Activated CD4-positive, alpha-beta T cell treated with anti-CD3 and anti-CD28 coated beads, Interleukin-2, amount 50 U/mL, for 24 hours (primary cell): ENCODE results near the gene LCN1.

Experiments used
- DNase-seq, 2 donors: peaks; one replicate each; pipeline ENCODE4 v3.0.0-alpha.2; 2020; ENCODE audit warnings: low read depth in 1 of 2, low spot score in 1 of 2

Gene LCN1

DNA sequence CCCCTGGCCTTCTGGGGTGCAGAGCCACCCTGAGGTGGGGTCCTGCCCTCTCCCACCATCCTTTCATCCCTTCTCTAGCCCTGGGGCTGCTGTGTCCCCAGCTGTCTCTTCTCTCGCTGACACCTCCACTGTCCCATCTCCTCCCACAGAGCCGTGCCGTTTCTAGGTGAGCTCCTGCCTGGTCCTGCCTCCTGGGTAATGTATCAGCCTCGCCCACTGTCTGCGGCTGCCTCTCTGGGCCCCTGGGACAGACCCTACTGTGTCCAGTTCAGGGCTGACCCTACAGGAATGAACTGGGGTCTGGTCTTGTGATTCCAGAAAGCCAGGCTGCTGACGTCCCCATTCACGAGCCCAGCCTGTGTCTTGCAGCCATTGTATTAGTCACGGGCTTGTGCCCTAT lies 44.4 kb downstream of the LCN1 start:
- no peak for DNase-seq

DNA sequence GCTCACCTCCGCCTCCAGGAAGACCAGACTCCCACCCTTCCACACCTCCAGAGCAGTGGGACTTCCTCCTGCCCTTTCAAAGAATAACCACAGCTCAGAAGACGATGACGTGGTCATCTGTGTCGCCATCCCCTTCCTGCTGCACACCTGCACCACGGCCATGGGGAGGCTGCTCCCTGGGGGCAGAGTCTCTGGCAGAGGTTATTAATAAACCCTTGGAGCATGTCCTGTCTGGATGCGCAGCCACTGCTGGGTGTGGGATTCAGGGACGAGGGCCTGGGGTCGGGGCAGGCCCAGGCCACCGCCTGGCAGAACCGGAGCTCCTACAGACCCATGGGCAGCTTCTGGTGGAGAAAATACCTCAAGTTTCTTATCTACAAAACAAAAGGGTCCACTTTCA lies 45.3 kb downstream of the LCN1 start:
- DNase-seq: no peak

DNA sequence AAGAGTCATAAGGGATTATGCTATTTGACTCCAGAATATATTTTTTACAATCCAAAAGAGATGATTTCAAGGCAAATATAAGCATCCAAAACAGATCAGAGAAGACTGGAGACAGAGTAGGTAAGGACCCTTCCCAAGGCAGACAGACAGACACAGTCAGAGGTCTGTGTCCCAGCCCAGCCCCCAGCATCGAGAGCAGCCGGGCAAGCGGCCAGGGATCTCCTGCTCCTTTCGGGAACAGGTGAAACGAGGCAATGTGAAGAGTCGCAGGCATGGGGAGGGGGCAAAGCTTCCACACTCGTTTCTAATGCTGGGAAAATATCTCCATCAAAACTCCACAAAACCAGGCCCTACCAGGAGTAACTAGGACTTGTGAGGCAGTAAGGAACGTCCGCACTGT lies 46.1 kb downstream of the LCN1 start:
- DNase-seq: no peak

DNA sequence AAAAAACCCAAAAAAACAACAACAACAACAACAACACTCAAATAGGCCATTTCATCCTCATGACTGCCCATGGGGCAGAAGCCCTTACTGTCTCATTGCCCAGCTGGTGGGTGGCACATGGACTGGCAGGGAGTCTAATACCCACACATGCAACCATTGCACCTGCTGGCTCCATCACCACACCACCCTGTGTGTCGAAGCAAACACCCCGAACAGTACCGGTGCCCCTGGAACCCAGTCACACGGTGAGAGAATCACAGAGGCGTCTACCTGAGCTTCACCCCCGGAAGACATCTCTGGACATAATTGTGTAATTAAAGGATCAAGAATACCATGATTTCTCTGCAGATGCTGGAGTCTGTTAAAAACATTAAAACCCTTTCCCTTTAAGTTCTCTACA lies 46.8 kb downstream of the LCN1 start:
- no peak for DNase-seq

DNA sequence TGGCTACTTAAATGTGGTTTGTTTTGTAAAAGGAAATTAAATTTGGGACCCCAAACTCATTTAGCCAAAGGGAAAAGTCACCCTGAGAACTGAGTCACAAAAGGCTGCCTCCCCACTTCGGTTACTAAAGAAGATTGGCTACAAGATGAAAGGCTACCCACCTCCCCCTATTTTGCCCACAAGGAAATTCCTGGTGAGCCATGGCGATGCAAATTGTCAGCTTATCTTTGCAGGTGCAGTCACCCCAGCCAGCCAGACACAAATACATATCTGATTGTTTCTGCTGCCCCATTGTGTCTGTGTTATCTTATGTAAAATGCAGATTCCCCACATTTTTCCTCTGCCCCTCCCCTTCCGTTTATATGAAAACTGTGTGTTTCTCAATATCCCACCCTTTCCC lies 49.2 kb downstream of the LCN1 start:
- no peak for DNase-seq

DNA sequence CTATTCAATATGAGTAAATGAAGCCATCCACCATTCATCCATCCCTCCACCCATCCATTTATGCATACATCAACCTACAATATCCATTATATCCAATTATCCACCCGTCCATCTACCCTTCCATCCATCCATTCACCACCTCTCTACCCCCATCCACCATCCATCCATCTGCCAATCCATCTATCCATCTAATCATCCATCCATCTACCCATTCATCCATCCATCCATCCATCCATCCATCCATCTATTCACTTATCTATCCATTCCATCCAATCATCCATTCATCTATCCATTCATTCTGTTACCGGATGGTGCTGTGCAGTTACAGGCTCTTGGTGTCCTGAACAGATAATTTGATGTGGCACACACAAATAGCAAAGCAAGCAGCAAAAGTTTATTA lies 51.0 kb downstream of the LCN1 start:
- DNase-seq: no peak

DNA sequence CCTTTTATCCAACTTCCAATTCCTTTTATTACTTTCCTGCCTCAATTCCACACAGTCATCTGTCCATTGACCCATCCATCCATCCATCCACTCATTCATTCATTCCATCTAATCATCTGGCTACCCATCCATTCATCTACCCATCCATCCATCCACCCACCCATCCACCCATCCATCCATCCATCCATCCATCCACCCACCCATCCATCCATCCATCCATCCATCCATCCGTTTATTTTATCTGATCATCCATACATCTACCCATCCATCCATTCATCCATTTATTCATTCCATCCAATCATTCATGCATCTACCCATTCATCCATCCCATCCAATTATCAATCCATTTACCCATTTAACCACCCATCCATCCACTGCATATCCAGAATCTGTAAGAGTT lies 51.9 kb downstream of the LCN1 start:
- DNase-seq: no peak

DNA sequence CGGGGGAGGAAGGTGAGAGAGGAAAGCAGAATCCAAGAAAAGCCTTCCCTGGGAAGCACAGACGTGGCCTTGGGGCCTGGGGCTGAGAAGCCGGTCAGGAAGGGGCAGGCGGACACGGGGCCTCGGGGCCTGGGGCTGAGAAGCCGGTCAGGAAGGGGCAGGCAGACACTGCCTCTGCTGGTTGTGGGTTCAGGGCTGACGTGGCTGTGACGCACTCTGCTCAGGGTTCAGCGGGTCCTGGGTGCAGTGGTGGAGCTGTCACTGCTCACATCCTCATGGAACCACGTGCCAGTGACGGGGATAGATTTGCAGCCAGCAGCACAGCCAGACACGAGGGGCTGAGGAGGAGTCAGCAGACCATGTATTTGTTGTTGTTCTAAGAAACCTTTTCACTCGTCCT lies 53.1 kb downstream of the LCN1 start:
- no peak for DNase-seq

DNA sequence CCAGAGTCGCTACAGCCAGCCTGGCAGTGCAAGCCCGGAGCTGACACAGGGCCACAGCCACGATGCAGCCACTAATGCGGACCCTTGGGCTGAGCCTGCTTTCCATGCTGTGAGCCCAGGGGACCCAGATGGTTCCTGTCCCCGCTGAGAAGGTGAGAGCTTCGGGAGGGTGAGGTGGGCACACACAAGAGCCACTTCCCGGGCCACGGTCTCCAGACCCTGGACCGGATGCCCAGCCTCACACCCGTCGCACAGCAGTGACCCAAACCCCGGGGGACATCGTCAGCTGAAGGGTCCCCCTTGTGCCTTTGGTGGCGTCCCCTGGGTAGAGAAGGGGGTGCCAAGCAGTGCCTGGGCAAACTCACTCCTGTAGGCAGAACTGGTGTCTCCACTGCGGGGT lies 53.7 kb downstream of the LCN1 start:
- DNase-seq: no peak
